ENCODE results near the gene ZC3H15.
"Not testable (repeated sequence)": the region's sequence is repeated elsewhere in the genome, so short reads cannot be mapped to it uniquely, and the experiment has no call there.

The ZC3H15 gene

DNA sequence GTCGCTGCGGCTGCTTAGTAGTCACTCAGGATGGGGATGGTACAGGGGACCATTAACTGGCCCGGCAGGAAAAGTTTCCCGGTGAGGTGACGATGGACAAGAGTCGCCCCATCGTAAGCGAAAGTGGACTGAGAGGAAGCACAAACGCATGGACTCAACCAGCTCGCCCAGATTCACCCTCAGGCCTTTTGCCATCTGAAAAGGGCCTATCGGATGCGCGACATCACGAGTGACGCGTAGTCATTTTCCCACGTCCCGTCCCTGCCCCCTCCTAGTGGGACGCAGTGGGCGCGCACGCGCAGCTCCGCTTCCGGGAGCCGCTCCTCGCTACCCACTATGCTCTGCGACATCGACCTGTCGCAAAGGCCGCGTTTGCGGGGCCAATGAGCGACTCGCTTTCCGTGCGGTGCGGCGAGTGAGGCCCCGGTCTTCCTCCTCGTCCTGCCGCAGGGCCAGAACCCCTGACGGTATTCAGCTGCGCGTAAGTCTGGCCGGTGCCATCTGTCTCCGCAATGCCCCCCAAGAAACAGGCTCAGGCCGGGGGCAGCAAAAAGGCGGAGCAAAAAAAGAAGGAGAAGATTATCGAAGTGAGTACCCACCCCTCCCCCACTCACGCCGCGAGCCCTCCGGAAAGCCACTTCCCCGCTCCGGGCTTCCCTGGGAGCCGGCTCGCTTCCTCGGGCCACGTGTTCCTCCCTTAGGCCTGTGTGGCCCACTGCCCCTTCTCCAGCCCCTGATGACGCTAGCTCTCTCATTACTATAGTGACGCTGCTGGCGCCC, at the start of gene ZC3H15:
TSS of gene ZC3H15 (plus strand) at position 390 of the 780 bp plus-strand sequence. CDS start at position 513, 123 bp downstream.
- DNase-seq, result peak; percentile 94

GRCh38 chr2:186437719-186438118, 48.3 kb upstream of the ZC3H15 start:
- DNase-seq, result no peak

- DNase-seq, result not testable (repeated sequence)
Measured at GRCh38 chr2:186439673-186440095, 46.4 kb upstream of the ZC3H15 start.

DNA sequence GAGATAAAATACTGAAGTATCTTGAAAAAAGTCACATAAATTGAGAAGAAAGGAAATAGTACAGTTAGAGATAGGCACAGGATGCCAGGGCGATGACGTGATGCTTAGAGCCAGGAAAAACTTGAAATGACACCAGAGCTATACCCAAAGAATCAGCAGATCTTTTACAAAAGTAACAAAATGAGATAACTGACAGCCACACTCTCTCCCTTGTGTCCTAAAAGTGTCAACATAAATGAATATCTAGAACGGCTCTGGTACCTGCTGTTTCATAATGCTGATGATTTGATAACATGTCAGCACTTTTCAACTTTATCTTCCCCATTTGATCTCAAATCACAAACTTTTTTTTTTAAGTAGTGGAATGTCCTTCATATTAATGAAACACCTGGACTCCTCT, 45.6 kb upstream of the ZC3H15 start:
- no peak for DNase-seq

DNA sequence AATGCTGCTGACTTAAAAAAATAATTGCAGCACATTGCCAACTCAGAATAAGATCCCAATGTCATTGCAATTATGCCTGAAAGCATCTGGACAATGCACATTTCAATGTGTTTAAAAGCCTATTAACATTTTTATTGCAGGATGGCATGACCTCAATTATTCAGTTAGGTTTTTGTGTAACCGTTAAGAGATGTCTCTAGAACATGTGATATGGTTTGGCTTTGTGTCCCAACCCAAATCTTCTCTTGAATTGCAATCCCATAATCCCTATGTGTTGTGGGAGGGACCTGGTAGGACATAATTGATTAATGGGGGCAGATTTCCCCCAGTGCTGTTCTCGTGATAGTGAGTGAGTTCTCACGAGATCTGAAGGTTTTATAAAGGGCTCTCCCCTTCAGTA, 43.2 kb upstream of the ZC3H15 start:
- no peak for DNase-seq

DNA sequence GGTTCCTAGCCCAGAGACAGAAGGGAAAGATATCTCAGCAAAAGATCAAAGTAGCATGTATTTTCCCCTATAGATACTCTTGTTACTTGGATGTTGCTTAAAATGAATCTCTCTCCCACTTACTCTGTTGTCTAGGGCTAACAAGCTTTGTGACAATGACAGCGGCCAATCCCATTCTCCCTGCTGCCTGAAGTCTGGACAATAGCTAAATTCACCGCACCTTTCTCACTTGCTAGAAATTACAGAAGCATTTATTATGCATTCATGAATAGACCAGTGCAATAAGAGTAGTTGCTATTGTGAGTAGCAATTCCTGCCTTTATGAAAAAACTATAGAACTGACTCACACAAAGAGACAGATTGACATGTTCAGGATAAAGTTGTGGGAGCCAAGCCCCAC, 42.2 kb upstream of the ZC3H15 start:
- DNase-seq, result no peak

- no peak for DNase-seq
Measured at GRCh38 chr2:186445506-186445905, 40.6 kb upstream of the ZC3H15 start.

GRCh38 chr2:186455613-186456012, 30.4 kb upstream of the ZC3H15 start:
- no peak for DNase-seq

GRCh38 chr2:186456941-186457340, 29.1 kb upstream of the ZC3H15 start:
- DNase-seq, result peak; percentile 72

DNA sequence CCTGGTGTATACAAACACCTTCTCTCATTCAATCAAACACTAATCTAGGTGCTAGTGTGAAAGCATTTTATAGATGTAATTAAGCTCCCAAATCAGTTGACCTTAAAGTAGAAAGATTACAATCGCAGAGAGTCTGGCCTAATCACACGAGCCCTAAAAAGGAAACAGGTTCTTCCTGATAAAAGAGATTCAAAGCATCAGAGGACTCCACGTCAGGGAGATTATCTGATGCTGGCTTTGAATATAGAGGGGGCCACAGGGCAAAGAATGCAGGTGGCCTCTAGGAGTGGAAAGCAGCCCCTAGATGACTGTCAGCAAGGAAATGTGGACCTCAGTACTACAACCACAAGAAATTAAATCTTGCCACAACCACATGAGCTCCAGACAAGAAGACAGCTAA, 28.2 kb upstream of the ZC3H15 start:
- no peak for DNase-seq

- peak; percentile 4 for DNase-seq
Measured at GRCh38 chr2:186459009-186459408, 27.1 kb upstream of the ZC3H15 start.

- no peak for DNase-seq
Measured at GRCh38 chr2:186460465-186460864, 25.6 kb upstream of the ZC3H15 start.

GRCh38 chr2:186466743-186467142, 19.3 kb upstream of the ZC3H15 start:
- no peak for DNase-seq

DNA sequence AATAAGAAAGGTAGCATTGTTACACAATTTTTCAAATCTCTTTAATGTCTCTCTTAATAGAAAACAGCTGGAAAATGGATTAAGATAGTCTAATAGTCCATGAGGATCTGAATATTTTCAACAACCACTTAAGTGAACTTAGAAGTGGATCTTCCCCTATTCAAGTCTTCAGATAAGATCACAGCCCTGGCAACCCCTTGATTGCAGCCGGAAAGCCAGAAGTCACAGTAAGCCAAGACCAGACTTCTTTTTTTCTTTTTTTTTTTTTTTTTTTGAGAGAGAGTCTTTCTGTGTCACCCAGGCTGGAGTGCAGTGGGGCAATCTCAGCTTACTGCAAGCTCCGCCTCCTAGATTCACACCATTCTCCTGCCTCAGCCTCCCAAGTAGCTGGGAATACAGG, 18.6 kb upstream of the ZC3H15 start:
- DNase-seq, result no peak

GRCh38 chr2:186472722-186473493, 13.2 kb upstream of the ZC3H15 start:
- not testable (repeated sequence) for DNase-seq

DNA sequence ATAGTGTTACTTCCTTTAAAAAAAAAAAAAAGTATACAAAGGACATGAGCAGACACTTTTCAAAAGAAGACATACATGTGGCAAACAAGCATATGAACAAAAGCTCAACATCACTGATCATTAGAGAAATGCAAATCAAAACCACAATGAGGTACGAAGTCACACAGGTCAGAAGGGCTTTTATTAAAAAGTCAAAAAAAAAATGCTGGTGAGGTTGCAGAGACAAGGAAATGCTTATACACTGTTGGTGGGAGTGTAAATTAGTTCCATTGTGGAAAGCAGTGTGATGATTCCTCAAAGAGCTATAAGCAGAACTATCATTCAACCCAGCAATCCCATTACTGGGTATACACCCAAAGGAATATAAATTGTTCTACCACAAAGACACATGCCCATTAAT, 11.8 kb upstream of the ZC3H15 start:
- not testable (repeated sequence) for DNase-seq

GRCh38 chr2:186477790-186478189, 8.3 kb upstream of the ZC3H15 start:
- DNase-seq, result no peak

GRCh38 chr2:186480991-186481390, 5.1 kb upstream of the ZC3H15 start:
- DNase-seq, result no peak

DNA sequence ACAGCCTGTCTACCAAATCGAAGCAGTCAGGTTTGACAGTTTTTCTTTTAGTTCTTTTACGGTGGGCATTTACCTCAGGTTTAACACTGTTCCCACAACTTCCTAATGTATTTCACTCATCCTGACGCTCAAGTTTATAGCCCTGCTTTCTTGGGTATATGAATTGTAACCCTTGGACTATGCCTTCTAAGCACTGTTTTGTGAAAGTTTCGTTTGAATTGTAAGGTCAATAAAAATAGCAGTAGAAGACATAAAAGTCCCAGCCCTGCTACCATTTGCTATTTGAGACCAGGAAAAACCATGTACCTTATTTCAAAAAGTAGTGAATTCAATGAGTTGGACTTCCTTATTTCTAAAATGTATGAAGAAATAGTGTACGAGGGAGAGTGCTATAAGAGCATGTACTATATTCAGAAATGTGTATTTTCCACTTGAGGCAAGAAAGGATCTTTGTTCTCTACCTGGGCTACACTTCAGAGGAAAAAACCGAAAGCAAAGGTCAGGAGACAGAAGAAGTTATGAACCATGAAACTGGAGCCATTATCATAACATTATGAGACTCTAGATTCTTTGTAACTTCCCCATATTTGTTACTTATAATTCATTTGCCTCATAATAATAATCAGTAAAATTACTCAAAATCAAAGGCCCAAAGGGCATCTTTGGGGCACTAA, 1.9 kb upstream of the ZC3H15 start:
- no peak for DNase-seq

DNA sequence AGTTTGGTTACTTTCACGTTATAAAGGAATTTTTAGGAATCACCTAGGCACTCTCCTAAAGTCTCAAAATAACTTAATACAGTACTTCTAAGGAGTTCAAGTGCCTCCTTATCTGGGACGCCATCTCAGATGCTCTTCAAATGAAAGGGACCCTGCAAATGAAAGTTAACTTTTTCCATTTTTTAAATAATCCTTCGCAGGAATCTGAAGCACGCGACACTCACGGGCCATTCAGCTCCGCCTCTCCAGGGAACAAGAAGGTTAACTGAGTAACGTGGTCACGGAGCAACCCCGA, 537 bp upstream of the ZC3H15 start:
- DNase-seq, result no peak

DNA sequence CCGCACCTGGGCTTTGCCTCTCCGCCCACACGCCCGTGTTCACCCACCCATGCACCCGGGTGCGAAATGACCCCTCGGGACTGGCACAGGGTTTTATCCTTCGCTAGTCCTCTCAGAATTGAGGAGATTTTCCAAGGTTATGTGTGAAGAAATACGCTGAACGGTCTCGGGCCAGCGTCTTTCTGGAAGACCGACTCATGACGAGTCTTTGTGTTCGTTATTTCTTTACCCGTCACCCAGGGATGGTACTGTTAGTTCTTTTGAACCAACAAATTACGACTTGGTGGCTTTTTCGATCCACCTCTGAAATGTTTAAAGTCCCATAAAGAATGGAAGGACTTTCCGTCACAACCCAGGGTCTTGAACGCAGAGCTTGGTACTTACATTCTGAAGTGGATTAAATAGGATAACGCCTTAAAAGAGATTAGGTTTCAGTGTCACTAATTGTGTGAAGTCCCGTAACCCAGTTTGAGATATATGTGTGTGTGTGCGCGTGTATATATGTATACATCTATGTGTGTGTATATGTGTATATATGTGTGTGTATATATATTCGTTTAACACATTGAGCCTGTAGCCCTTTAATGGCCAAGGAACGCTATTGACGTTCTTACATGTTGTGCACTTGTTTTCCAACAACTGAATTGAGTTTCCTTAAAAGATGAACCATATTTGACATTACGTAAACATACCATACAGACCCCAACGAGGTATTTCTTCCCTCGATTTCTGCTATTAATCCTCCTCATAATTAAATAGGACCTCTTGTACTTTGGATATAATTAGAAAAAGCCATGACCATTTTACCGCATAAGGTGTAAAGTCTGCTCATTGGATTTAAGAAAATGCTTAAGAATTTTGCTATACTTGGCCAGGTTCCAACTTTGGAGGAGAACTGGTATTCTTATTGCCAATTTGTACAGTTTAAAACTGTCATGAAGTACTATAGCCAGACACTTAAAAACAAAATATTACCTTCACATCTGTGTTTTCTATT, 889 bp downstream of the ZC3H15 start:
- DNase-seq, result no peak

DNA sequence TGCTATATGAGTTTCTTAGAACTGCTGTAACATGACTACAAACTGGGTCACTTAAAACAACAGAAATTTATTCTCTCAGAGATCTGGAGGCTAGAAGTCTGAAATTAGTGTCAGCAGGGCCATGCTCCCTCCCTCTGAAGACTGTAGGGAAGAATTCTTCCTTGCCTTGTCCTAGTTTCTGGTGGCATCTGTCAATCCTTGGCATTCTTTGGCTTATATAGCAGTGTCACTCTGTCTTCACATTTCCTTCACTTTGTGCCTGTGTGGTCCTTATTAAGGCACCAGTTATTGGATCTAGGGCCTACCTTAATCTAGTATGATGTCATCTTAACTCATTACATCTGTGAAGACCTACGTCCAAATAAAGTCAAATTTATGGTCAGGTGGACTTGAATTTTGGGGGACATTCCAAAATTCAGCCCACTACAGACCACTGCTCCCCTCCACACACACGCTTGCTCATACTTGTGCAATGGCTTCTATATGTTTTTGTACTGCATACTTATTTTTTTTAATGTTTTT, 7.6 kb downstream of the ZC3H15 start:
- no peak for DNase-seq
